ENCODE measurements around the gene RHBDD2. TPM values are rescaled to one million over a fixed set of nuclear protein-coding genes. Genes with fewer than 3 reads are reported as not detected.

Gene RHBDD2
- polyA plus RNA-seq, 2 donors = 32.9 to 36.0 TPM

DNA sequence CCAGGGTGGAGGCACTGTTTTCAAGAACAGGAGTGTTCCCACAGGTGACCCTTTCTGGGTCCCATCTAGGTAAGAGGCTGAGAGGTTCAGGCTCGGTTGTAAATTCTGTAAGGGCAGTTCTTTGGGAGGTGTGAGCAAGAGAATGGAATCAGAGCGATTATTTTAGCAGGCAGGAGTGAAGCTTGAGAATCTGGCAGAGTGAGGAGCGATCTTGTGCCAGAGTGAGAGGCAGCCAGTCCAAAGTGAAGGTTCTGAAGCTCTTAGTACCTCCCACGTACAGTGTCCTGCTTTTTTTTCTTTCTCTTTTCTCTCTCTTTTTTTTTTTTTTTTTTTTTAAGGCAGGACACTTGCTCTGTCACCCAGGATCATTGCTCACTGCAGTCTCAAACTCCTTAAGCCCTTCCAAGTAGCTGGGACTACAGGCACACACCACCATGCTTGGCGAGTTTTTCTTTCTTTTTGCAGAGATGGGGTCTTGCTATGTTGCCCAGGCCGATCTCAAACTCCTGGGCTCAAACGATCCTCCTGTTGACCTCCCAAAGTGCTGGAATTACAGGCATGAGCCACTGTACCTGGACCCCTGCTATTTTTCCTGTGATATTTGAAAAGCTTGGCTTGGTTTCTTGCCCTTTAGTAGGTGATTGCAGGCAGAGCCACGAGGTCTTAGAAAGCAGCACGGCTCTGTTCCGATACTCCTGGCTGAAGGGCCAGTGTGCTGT, 47.0 kb downstream of the RHBDD2 start:
- Histone ChIP-seq H3K27ac (ENCODE audit: low read depth in 2 of 2, low read length in 1 of 2) (no peak overlapping the region), H3K27me3 (ENCODE audit: control insufficient read depth in 1 of 2, insufficient read depth in 2 of 2, low read length in 2 of 2) (no peaks in the 10 kb centered on the region), H3K4me3 (ENCODE audit: low read depth in 1 of 2, low read length in 2 of 2) (no peak overlapping the region), H3K4me1 (ENCODE audit: control insufficient read depth in 2 of 2, insufficient read depth in 2 of 2, low read length in 1 of 2) (peaks cover 0 to 3% of the 10 kb centered on the region in 2 donors), H3K36me3 (ENCODE audit: control insufficient read depth in 2 of 2, insufficient read depth in 2 of 2, low read length in 1 of 2) (peaks cover 0 to 6% of the 10 kb centered on the region in 2 donors), H3K9me3 (ENCODE audit: control insufficient read depth in 2 of 2, insufficient read depth in 1 of 2, low read depth in 1 of 2, low read length in 1 of 2) (no peaks in the 10 kb centered on the region)
- WGBS, 2 donors = 75 to 80% methylated on average over 10 of the region's 10 CpGs

DNA sequence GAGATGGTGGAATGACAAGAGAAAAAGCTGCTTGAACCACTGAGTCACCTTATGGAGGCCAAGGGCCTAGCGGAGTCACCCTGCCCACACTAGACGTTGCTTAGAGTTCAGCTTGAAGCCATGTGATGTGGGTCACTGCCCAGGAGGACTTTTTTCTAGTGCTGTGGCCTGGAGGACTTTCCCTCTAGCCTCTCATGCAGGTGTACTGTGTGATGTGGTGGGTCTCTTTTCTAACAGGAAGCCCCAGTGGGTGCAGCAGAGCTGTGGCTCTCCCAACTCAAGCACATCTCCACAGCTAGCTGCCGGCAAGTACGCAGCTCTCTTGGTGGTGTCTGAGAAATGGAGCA, 49.7 kb downstream of the RHBDD2 start:
- Histone ChIP-seq H3K4me3 (ENCODE audit: low read depth in 1 of 2, low read length in 2 of 2) (no peak overlapping the region), H3K9me3 (ENCODE audit: control insufficient read depth in 2 of 2, insufficient read depth in 1 of 2, low read depth in 1 of 2, low read length in 1 of 2) (no peaks in the 10 kb centered on the region), H3K4me1 (ENCODE audit: control insufficient read depth in 2 of 2, insufficient read depth in 2 of 2, low read length in 1 of 2) (peaks cover 3% of the 10 kb centered on the region in 2 donors), H3K27me3 (ENCODE audit: control insufficient read depth in 1 of 2, insufficient read depth in 2 of 2, low read length in 2 of 2) (no peaks in the 10 kb centered on the region), H3K27ac (ENCODE audit: low read depth in 2 of 2, low read length in 1 of 2) (no peak overlapping the region), H3K36me3 (ENCODE audit: control insufficient read depth in 2 of 2, insufficient read depth in 2 of 2, low read length in 1 of 2) (peaks cover 0 to 3% of the 10 kb centered on the region in 2 donors)
- WGBS, 2 donors = 77 to 89% methylated on average over 4 of the region's 4 CpGs

DNA sequence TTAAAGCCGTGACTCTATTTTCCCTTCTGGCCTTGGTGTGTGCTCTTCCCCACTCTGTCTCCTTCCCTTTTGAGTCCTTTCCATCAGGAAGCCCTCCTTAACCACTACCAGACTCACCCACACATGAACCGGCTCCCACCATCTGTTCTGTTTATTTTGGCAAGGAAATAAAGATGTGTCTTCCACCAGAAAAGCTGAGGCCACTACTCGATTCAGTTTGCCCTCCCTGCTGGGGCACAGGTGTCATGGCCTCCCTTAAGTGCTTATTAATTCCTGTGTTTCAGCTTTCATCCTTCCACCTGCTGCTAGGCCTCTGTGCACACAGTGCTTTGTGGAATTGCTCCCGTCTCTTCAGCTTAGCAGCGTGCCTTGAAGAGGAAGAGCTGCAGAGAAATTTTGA, 52.8 kb downstream of the RHBDD2 start:
- no peaks in the 10 kb centered on the region for H3K9me3 ChIP-seq (ENCODE audit: control insufficient read depth in 2 of 2, insufficient read depth in 1 of 2, low read depth in 1 of 2, low read length in 1 of 2)
- H3K36me3 ChIP-seq (ENCODE audit: control insufficient read depth in 2 of 2, insufficient read depth in 2 of 2, low read length in 1 of 2) = peaks cover 0 to 3% of the 10 kb centered on the region in 2 donors
- WGBS, 2 donors = 62 to 63% methylated on average over 5 of the region's 5 CpGs
- no peaks in the 10 kb centered on the region for H3K27me3 ChIP-seq (ENCODE audit: control insufficient read depth in 1 of 2, insufficient read depth in 2 of 2, low read length in 2 of 2)
- no peak overlapping the region for H3K27ac ChIP-seq (ENCODE audit: low read depth in 2 of 2, low read length in 1 of 2)
- no peak overlapping the region for H3K4me3 ChIP-seq (ENCODE audit: low read depth in 1 of 2, low read length in 2 of 2)
- H3K4me1 ChIP-seq (ENCODE audit: control insufficient read depth in 2 of 2, insufficient read depth in 2 of 2, low read length in 1 of 2) = peaks cover 3 to 7% of the 10 kb centered on the region in 2 donors

DNA sequence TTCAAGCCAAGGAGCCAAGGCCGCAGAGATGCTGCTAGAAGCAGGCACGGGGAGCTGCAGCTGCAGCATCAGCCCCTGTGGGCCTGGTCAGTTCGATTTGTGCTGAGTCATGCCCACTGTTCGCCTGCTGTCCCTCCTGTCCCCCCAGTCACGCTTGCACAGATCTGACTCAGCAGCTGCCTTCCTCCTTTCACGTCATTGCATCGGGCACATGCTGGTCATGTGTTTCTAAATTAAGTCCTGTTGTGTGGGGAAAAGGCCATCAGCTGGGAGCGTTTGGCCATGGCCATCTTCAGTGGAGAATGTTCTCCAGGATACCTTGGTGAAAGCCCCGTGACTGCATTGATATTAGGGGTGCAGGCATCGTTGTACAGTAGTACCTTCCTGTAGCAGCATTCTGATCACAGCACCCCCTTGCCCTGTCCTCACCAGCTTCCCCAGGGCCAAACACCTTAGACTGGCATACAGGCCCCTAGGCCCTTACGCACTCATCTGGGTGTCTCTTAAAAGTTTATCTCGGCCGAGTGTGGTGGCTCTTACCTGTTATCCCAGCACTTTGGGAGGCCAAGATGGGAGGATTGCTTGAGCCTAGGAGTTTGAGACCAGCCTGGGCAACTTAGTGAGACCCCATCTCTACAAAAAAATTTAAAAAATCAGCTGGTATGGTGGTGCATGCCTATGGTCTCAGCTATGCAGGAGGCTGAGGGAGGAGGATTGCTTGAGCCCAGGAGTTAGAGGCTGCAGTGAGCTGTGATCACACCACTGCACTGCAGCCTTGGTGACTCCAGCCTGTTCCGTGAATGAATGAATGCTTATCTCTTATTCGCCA, 59.3 kb downstream of the RHBDD2 start:
- Histone ChIP-seq H3K27ac (ENCODE audit: low read depth in 2 of 2, low read length in 1 of 2) (no peak overlapping the region), H3K4me1 (ENCODE audit: control insufficient read depth in 2 of 2, insufficient read depth in 2 of 2, low read length in 1 of 2) (peaks cover 2 to 17% of the 10 kb centered on the region in 2 donors), H3K27me3 (ENCODE audit: control insufficient read depth in 1 of 2, insufficient read depth in 2 of 2, low read length in 2 of 2) (no peaks in the 10 kb centered on the region), H3K36me3 (ENCODE audit: control insufficient read depth in 2 of 2, insufficient read depth in 2 of 2, low read length in 1 of 2) (no peaks in the 10 kb centered on the region), H3K9me3 (ENCODE audit: control insufficient read depth in 2 of 2, insufficient read depth in 1 of 2, low read depth in 1 of 2, low read length in 1 of 2) (no peaks in the 10 kb centered on the region), H3K4me3 (ENCODE audit: low read depth in 1 of 2, low read length in 2 of 2) (no peak overlapping the region)
- WGBS, 2 donors = 80% methylated on average over 15 of the region's 15 CpGs

Other genes with a start within 250 kb of the RHBDD2 start
- gene HIP1, start 140.1 kb upstream of the RHBDD2 start, polyA plus RNA-seq = 1 to 10 TPM; 1.8 to 2.2 TPM
- gene CCL26, start 106.8 kb upstream of the RHBDD2 start, polyA plus RNA-seq = under 1 TPM; 0.71 to 0.73 TPM
- under 1 TPM in 1 of 2 donors, not detected in 1; 0.68 TPM for gene CCL24, start 65.2 kb upstream of the RHBDD2 start, polyA plus RNA-seq
- 100 to 1,000 TPM in 1 of 2 donors, 10 to 100 TPM in 1; 94.5 to 102 TPM for gene POR, start 36.1 kb downstream of the RHBDD2 start, polyA plus RNA-seq
- 10 to 100 TPM; 43.8 to 51.0 TPM for gene TMEM120A, start 115.6 kb downstream of the RHBDD2 start, polyA plus RNA-seq
- gene STYXL1, start 169.0 kb downstream of the RHBDD2 start, polyA plus RNA-seq = 10 to 100 TPM; 38.5 to 60.5 TPM
- 100 to 1,000 TPM in 1 of 2 donors, 10 to 100 TPM in 1; 39.3 to 144 TPM for gene MDH2, start 169.1 kb downstream of the RHBDD2 start, polyA plus RNA-seq